Neutrophil (primary cell): Measurements from ENCODE around the gene ANXA6.

Source experiments
- H3K27ac ChIP-seq: fragments of 200-600 bp; sonication (generic); 2 replicates; pipeline ENCODE4 v1.5.1; 2016; ENCODE audit warnings: mild to moderate bottlenecking, moderate library complexity
- H3K27me3 ChIP-seq: fragments of 200-600 bp; sonication (generic); 2 replicates; pipeline ENCODE4 v1.6.0; 2016; ENCODE audit warnings: mild to moderate bottlenecking
- H3K36me3 ChIP-seq: fragments of 200-600 bp; sonication (generic); 2 replicates; pipeline ENCODE4 v1.5.1; 2017
- H3K4me1 ChIP-seq, 2 experiments: fragments of 200-600 bp in 1 of 2; sonication (generic) in 1 of 2; 1 replicate in 1 of 2; 2 replicates in 1 of 2; pipeline versions ENCODE4 v1.5.1 to v1.6.1; 2013 to 2016; ENCODE audit warnings: low read depth in 1 of 2, low read length in 1 of 2, mild to moderate bottlenecking in 1 of 2, moderate library complexity in 1 of 2; ENCODE audit not compliant: control insufficient read depth in 1 of 2, insufficient read depth in 1 of 2
- H3K4me3 ChIP-seq, 2 experiments: fragments of 200-600 bp in 1 of 2; sonication (generic) in 1 of 2; 1 replicate in 1 of 2; 2 replicates in 1 of 2; pipeline ENCODE4 v1.5.1; 2013 to 2016; ENCODE audit warnings: low read depth in 1 of 2, low read length in 1 of 2, mild to moderate bottlenecking in 1 of 2, moderate library complexity in 1 of 2
- H3K9me3 ChIP-seq: fragments of 200-600 bp; sonication (generic); 2 replicates; pipeline ENCODE4 v1.5.1; 2016
- TF ChIP-seq, protein P1 (sequence below): fragments of 200-600 bp; sonication (generic); IDR thresholded peaks from 2 replicates; pipeline ENCODE4 v1.5.1; 2016; ENCODE audit warnings: antibody characterized with exemption

ANXA6 gene

DNA sequence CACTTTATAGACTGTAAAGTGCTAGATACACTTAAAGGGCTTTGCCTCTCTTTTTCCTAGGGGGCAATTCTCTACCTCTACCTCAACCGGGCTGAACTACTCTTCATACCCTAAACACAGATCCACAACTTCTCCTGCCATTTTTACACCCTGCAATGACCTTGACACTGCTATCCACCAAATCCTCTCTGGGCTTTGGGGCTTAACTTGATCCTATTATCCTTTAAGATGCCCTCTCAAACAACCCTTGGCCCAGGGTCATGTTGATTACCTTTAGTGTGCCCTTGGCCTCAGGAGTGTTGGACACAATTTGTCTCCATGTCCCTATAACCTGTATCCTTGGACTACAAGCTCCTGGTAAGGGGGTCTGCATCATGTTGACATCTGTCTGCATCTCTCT lies 19.5 kb downstream of the ANXA6 start:
- peaks cover 56% of the 10 kb centered on the region for H3K36me3 ChIP-seq
- H3K27ac ChIP-seq, result peak overlapping the region; percentile 21
- no peaks in the 10 kb centered on the region for H3K9me3 ChIP-seq
- H3K4me3 ChIP-seq, result no peak overlapping the region
- H3K27me3 ChIP-seq, result no peaks in the 10 kb centered on the region
- TF ChIP-seq, protein P1, sequence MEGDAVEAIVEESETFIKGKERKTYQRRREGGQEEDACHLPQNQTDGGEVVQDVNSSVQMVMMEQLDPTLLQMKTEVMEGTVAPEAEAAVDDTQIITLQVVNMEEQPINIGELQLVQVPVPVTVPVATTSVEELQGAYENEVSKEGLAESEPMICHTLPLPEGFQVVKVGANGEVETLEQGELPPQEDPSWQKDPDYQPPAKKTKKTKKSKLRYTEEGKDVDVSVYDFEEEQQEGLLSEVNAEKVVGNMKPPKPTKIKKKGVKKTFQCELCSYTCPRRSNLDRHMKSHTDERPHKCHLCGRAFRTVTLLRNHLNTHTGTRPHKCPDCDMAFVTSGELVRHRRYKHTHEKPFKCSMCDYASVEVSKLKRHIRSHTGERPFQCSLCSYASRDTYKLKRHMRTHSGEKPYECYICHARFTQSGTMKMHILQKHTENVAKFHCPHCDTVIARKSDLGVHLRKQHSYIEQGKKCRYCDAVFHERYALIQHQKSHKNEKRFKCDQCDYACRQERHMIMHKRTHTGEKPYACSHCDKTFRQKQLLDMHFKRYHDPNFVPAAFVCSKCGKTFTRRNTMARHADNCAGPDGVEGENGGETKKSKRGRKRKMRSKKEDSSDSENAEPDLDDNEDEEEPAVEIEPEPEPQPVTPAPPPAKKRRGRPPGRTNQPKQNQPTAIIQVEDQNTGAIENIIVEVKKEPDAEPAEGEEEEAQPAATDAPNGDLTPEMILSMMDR, result no peak
- peaks cover 13 to 31% of the 10 kb centered on the region in 2 experiments for H3K4me1 ChIP-seq

DNA sequence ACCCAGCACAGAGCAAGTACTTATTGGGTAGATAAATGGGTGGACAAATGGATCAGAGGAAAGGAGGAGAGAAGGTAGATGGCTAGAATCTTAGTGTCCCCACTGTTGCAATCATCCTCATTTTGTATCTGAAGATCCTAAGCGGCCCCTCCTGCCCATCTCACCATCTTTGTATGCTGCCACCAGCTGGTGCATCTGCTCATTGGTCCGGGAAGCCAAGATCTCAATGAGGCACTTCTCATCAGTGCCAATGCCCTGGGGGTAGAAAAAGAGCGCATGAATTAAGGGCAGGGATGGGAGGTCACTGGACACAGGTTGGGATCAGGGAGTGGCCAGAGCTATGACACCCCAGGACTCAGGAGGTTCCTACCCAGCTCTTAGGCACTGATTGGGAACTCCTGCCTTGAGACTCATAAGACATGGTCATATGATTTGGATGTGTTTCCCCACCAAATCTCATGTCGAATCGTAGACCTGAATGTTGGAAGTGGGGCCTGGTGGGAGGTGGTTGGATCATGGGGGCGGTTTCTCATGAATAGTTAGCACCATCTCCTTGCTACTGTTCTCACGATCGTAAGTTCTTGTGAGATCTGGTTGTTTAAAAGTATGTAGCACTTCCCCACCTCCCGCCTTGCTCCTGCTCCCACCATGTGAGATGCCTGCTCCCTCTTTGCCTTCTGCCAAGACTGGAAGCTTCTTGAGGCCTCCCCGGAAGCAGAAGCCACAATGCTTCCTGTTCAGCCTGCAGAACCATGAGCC lies 20.3 kb downstream of the ANXA6 start:
- Histone ChIP-seq H3K4me1 (peaks cover 22 to 40% of the 10 kb centered on the region in 2 experiments), H3K27ac (peak overlapping the region; percentile 21)
- TF ChIP-seq, protein P1, result no peak

DNA sequence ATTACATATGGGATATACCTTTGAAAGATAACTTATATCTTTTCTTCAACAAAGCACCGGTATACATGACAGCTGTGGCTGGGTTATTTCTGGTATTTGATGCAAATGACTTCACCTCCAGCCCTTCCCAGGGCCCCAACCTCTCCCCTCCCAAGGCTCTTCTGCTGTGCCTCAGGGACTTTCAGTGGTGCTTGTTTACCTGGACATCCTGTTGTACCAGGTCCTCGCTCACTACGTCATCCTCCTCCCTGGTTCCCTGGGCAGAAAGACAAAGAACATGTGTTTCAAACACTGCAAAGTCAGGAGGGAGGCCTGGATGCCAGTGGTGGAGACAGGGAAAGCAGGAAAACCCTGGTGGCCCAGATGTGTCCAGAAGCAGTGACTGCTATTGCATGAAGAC lies 23.4 kb downstream of the ANXA6 start:
- peaks cover 34 to 54% of the 10 kb centered on the region in 2 experiments for H3K4me1 ChIP-seq
- peak overlapping the region; percentile 85 for H3K27ac ChIP-seq
- no peak overlapping the region for H3K4me3 ChIP-seq
- peaks cover 63% of the 10 kb centered on the region for H3K36me3 ChIP-seq
- no peaks in the 10 kb centered on the region for H3K9me3 ChIP-seq
- H3K27me3 ChIP-seq, result no peaks in the 10 kb centered on the region
- TF ChIP-seq, protein P1, result no peak

More for the DNA sequence above, 20.3 kb downstream of the ANXA6 start:
- H3K9me3 ChIP-seq, result no peaks in the 10 kb centered on the region
- no peaks in the 10 kb centered on the region for H3K27me3 ChIP-seq
- H3K4me3 ChIP-seq, result no peak overlapping the region
- peaks cover 56% of the 10 kb centered on the region for H3K36me3 ChIP-seq

DNA sequence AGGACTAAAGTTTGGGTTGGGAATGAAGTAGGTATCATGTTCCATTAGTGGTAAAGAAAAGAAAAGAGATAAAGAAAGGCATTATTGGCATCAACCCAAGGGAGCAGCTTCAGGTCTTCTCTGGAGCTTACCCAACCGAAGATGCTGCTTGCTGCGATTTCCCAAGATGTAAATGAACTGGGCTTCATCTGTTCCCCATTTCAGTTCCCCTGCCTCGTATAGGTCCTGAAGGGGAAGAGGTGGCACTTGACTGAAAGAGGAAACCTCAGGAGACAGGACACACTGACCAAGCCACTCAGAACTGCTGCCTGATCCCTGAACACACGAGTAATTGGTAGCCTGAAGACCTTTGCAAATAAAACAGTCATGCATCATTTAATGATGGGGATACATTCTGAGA lies 24.6 kb downstream of the ANXA6 start:
- H3K9me3 ChIP-seq, result no peaks in the 10 kb centered on the region
- H3K4me1 ChIP-seq, result peaks cover 34 to 50% of the 10 kb centered on the region in 2 experiments
- peak overlapping the region; percentile 85 for H3K27ac ChIP-seq
- H3K27me3 ChIP-seq, result no peaks in the 10 kb centered on the region
- TF ChIP-seq, protein P1, result no peak
- H3K36me3 ChIP-seq, result peaks cover 61% of the 10 kb centered on the region
- H3K4me3 ChIP-seq, result peak overlapping the region in 1 of 2 experiments; percentile 13

DNA sequence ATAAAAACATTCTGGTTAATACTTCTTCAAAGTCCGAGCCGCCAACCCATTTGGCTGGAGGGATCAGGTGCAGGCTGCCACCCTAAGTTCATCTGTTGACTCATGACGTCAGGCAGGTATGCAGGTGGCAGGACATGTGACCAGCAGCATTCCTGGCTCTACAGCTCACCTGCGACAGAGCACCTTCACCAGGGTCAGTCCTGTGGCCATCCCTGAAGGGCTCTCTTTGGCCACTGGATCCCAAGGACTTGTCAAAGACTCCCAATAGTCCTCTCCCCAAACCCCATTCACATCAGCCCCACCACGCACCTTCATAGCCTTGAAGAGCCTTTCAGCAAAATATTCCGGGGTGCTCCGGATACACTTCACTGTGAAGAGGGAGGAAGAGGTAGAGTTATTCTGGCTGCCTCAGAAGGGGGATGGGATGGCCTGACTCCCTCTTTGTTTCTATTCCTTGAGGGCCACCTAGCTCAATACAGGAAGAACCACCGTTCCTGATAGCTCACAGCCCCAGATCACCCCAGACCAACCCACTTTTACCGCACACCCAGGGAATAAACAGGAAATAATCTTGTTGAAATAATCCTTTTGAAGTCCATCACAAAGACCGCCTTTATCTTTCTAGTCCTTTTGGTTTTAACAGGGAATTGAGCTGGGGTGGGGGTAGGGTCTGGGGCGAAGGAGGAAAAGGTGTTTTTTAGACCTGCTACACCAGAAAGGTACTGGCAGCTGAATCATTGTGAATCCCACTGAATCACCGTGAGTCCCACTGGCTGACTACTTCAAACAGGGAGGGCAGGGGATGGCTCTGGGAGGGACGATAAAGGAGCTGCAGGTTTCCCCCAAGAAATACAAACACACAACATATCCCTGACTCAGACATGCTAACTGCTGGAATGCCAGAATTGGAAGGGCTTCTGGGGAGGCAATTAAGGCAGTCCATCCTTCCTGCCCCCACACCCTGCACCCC lies 26.4 kb downstream of the ANXA6 start:
- Histone ChIP-seq H3K4me3 (no peak overlapping the region), H3K36me3 (peaks cover 49% of the 10 kb centered on the region), H3K27ac (peak overlapping the region; percentile 85), H3K27me3 (no peaks in the 10 kb centered on the region), H3K4me1 (peaks cover 38 to 52% of the 10 kb centered on the region in 2 experiments), H3K9me3 (no peaks in the 10 kb centered on the region)
- TF ChIP-seq, protein P1, result no peak
